Suprapubic skin (tissue), 4 donors: ENCODE results near the gene ZNF655.
"Not testable (repeated sequence)": the region's sequence is repeated elsewhere in the genome, so short reads cannot be mapped to it uniquely, and the experiment has no call there.

Experiments
- CTCF ChIP-seq, 2 donors: fragments of 200-600 bp in 1 of 2; fragments of 450-650 bp in 1 of 2; sonication (generic) in 1 of 2; IDR thresholded peaks; one replicate each; pipeline ENCODE4 v1.5.1; 2016 to 2019; ENCODE audit warnings: antibody characterized with exemption in 2 of 2, mild to moderate bottlenecking in 1 of 2, moderate library complexity in 1 of 2
- EP300 ChIP-seq: sonication (generic); formaldehyde crosslinking; IDR thresholded peaks from one replicate; pipeline ENCODE4 v1.6.1; 2017; ENCODE audit warnings: antibody characterized with exemption
- POLR2A ChIP-seq, 2 donors: fragments of 450-650 bp; IDR thresholded peaks; one replicate each; pipeline ENCODE4 v1.6.1; 2017; ENCODE audit warnings: antibody characterized with exemption in 2 of 2, mild to moderate bottlenecking in 2 of 2, moderate library complexity in 2 of 2
- POLR2AphosphoS5 ChIP-seq, 3 donors: sonication (generic); formaldehyde crosslinking; IDR thresholded peaks; one replicate each; pipeline ENCODE4 v1.6.1; 2017; ENCODE audit warnings: antibody characterized with exemption in 3 of 3

GRCh38 chr7:99568770-99569169, 10.3 kb downstream of the ZNF655 start:
- TF ChIP-seq CTCF (IDR thresholded peaks at IDR 0.05); EP300; POLR2A (IDR thresholded peaks at IDR 0.05); POLR2AphosphoS5 (IDR thresholded peaks at IDR 0.05): not testable (repeated sequence)
